Esophagus squamous epithelium (tissue), 5 donors: Measurements from ENCODE around the gene CPLANE2. TPM values are rescaled to one million over a fixed set of nuclear protein-coding genes. Genes with fewer than 3 reads are reported as not detected.

Source experiments
- DNase-seq: peaks from one replicate; lab custom pipeline; 2025; lab: John Stamatoyannopoulos, UW
- H3K27ac ChIP-seq, 4 donors: fragments of 200-600 bp; sonication (generic); one replicate each; pipeline ENCODE4 v1.5.1; 2016 to 2019; ENCODE audit warnings: mild to moderate bottlenecking in 1 of 4
- H3K27me3 ChIP-seq, 4 donors: fragments of 200-600 bp; sonication (generic); 1 replicate in 3 of 4; 2 replicates in 1 of 4; pipeline versions ENCODE4 v1.5.1 to v1.6.0; 2017 to 2021; ENCODE audit warnings: antibody characterized with exemption in 1 of 4
- H3K36me3 ChIP-seq, 3 donors: fragments of 200-600 bp; sonication (generic); one replicate each; pipeline ENCODE4 v1.5.1; 2016 to 2019
- H3K4me1 ChIP-seq, 3 donors: fragments of 200-600 bp; sonication (generic); one replicate each; pipeline ENCODE4 v1.5.1; 2017 to 2019
- H3K4me3 ChIP-seq, 4 donors: fragments of 200-600 bp; sonication (generic); 1 replicate in 3 of 4; 2 replicates in 1 of 4; pipeline ENCODE4 v1.5.1; 2016 to 2019; ENCODE audit warnings: mild to moderate bottlenecking in 2 of 4, moderate library complexity in 1 of 4
- H3K9me3 ChIP-seq, 3 donors: fragments of 200-600 bp; sonication (generic); one replicate each; pipeline ENCODE4 v1.5.1; 2016 to 2019
- CTCF ChIP-seq, 6 experiments: fragments of 450-650 bp in 4 of 6; fragments of 200-600 bp in 2 of 6; sonication (generic) in 2 of 6; IDR thresholded peaks; one replicate each; pipeline ENCODE4 v1.5.1; 2016 to 2019; ENCODE audit warnings: antibody characterized with exemption in 6 of 6, mild to moderate bottlenecking in 4 of 6, moderate library complexity in 4 of 6
- POLR2A ChIP-seq, 4 donors: fragments of 450-650 bp; IDR thresholded peaks; one replicate each; pipeline ENCODE4 v1.6.1; 2017; ENCODE audit warnings: antibody characterized with exemption in 4 of 4, mild to moderate bottlenecking in 4 of 4, moderate library complexity in 3 of 4
- WGBS, 2 donors: methylation state at CpG; one replicate each; pipeline ENCODE4 v1.1.5; 2018; 5-methylcytosine and 5-hydroxymethylcytosine counted together
- intact Hi-C: fragments of 100-400 bp; cut with DNase I; formaldehyde crosslinking; loops from one replicate; pipeline ENCODE4 v1.15.0; 2022
- total RNA-seq, 4 donors: library from RNA; depleted of rRNA; stranded (reverse); fragments of >200 nt; gene quantifications; one replicate each; pipeline ENCODE4 v1.1.0, GENCODE V29; 2016
- donor health status: DM: yes; HTN: yes; CAD: no.

CPLANE2 gene
- total RNA-seq, 4 donors from 2014 or later: 3.6 to 5.6 (median 3.9) TPM

DNA sequence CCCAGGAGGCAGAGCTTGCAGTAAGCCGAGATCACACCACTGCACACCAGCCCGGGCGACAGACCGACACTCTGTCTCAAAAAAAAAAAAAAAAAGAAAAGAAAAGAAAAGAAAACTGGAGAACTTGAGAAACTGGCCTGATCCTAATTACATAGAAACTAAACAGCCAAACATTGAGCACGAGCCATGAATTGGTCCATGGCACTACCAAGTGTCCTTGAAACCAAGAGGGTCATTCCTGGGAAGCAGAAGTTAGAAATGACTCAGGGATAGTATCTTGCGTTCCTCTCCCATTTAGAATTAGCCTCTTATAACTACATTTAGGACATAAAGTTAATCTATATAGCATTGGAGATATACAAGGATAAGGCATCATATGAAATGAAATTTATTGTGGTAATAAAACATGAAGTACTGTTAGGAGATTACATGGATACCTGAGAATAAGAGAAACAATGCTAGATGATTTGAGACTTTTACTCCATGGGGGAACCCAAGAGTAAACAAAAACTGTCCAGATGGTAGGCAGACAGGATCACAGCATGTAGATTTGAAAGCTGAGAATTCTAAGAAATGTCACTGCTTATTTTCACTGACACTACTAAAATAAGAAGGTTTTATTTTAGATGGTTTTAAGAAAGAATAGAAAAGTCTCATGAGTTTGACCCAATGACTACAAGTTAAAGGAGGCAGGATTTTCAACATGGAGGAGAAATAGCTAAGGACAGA, 39.5 kb upstream of the CPLANE2 start:
- no peaks in the 10 kb centered on the region for H3K9me3 ChIP-seq
- no peak overlapping the region for H3K4me3 ChIP-seq
- WGBS, 2 donors: 64 to 88% methylated on average over 6 of the region's 6 CpGs
- H3K36me3 ChIP-seq: peaks cover 0 to 40% (median 0%) of the 10 kb centered on the region in 3 donors
- intact Hi-C loops: no loop called here
- H3K4me1 ChIP-seq: peaks cover 0 to 23% (median 4%) of the 10 kb centered on the region in 3 donors
- H3K27ac ChIP-seq: no peak overlapping the region
- DNase-seq: no peak
- H3K27me3 ChIP-seq: no peaks in the 10 kb centered on the region
- TF ChIP-seq CTCF (IDR thresholded peaks at IDR 0.05) (no peak), POLR2A (IDR thresholded peaks at IDR 0.05) (no peak)

GRCh38 chr1:16275591-16275990, 38.6 kb upstream of the CPLANE2 start:
- no peaks in the 10 kb centered on the region for H3K27me3 ChIP-seq
- H3K4me3 ChIP-seq: no peak overlapping the region
- H3K27ac ChIP-seq: no peak overlapping the region
- intact Hi-C loops: no loop called here
- DNase-seq: no peak
- WGBS, 2 donors: 77 to 86% methylated on average over 6 to 7 of the region's 7 CpGs
- TF ChIP-seq POLR2A (IDR thresholded peaks at IDR 0.05) (no peak), CTCF (IDR thresholded peaks at IDR 0.05) (no peak)
- peaks cover 0 to 39% (median 0%) of the 10 kb centered on the region in 3 donors for H3K36me3 ChIP-seq
- no peaks in the 10 kb centered on the region for H3K9me3 ChIP-seq
- peaks cover 0 to 23% (median 4%) of the 10 kb centered on the region in 3 donors for H3K4me1 ChIP-seq

DNA sequence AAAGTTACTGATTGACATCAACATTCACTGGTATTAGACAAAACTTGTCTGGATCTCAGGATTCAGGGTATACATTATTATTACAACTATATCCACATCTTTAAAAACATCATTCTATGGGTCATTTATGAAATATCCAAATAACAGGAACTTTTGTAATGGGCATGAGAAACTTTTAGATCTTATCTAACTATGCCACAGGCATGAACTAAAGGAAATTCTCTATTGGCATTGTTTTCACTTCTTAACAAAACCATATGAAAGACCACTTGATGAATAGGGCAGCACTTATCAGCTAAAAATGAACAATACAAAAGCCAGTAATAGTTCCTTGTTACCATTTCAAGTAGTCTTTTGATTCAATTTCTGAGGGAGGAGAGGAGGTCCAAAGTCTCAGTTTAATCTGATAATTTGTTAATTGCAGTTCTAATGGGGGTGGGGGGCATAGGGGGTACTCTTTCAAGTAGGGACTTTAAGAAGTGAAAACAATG, 30.8 kb upstream of the CPLANE2 start:
- no peak for TF ChIP-seq POLR2A (IDR thresholded peaks at IDR 0.05)
- no peak for TF ChIP-seq CTCF (IDR thresholded peaks at IDR 0.05)
- no peak overlapping the region for H3K4me3 ChIP-seq
- H3K4me1 ChIP-seq: peaks cover 0 to 44% (median 0%) of the 10 kb centered on the region in 3 donors

GRCh38 chr1:16266411-16267118, 29.6 kb upstream of the CPLANE2 start:
- WGBS, 2 donors: 83 to 89% methylated on average over 4 of the region's 4 CpGs
- Histone ChIP-seq H3K4me1 (peaks cover 0 to 45% (median 0%) of the 10 kb centered on the region in 3 donors), H3K4me3 (no peak overlapping the region), H3K36me3 (peaks cover 0 to 13% (median 0%) of the 10 kb centered on the region in 3 donors), H3K27ac (no peak overlapping the region), H3K9me3 (no peaks in the 10 kb centered on the region), H3K27me3 (no peaks in the 10 kb centered on the region)
- no peak for TF ChIP-seq POLR2A (IDR thresholded peaks at IDR 0.05)
- TF ChIP-seq CTCF (IDR thresholded peaks at IDR 0.05): no peak
- intact Hi-C loops: no loop called here
- DNase-seq: no peak

More for the DNA sequence above, 30.8 kb upstream of the CPLANE2 start:
- Histone ChIP-seq H3K9me3 (no peaks in the 10 kb centered on the region), H3K36me3 (peaks cover 0 to 14% (median 0%) of the 10 kb centered on the region in 3 donors), H3K27me3 (no peaks in the 10 kb centered on the region), H3K27ac (no peak overlapping the region)
- DNase-seq: no peak
- intact Hi-C loops: no loop called here

GRCh38 chr1:16262067-16262466, 25.1 kb upstream of the CPLANE2 start:
- H3K4me1 ChIP-seq: peaks cover 0 to 43% (median 0%) of the 10 kb centered on the region in 3 donors
- intact Hi-C loops: no loop called here
- no peak for DNase-seq
- H3K27ac ChIP-seq: no peak overlapping the region
- H3K36me3 ChIP-seq: peaks cover 0 to 4% (median 0%) of the 10 kb centered on the region in 3 donors
- TF ChIP-seq POLR2A (IDR thresholded peaks at IDR 0.05) (no peak), CTCF (IDR thresholded peaks at IDR 0.05) (no peak)
- WGBS, 2 donors: 88 to 90% methylated on average over 1 of the region's 1 CpG
- H3K27me3 ChIP-seq: no peaks in the 10 kb centered on the region
- H3K9me3 ChIP-seq: no peaks in the 10 kb centered on the region
- H3K4me3 ChIP-seq: no peak overlapping the region
